Left renal cortex interstitium (tissue), 4 donors: Measurements from ENCODE around the gene POLL. TPM values are rescaled to one million over a fixed set of nuclear protein-coding genes. Genes with fewer than 3 reads are reported as not detected.

ENCODE experiments used
- DNase-seq, 4 donors: peaks; one replicate each; pipeline ENCODE4 v3.0.0-alpha.2; 2013; ENCODE audit warnings: low read depth in 4 of 4, low spot score in 2 of 4, missing footprints in 1 of 4
- polyA plus RNA-seq, 4 donors: library from polyadenylated mRNA; unstranded; fragments of 120-200 nt; gene quantifications; one replicate each; pipeline ENCODE4 v1.2.1, GENCODE V29; 2013; ENCODE audit not compliant: insufficient read length in 4 of 4

The POLL gene
- polyA plus RNA-seq, 4 donors: 27.8 to 45.7 (median 34.9) TPM

GRCh38 chr10:101575580-101576210 lies 12.4 kb downstream of the POLL start:
- no peak for DNase-seq

DNA sequence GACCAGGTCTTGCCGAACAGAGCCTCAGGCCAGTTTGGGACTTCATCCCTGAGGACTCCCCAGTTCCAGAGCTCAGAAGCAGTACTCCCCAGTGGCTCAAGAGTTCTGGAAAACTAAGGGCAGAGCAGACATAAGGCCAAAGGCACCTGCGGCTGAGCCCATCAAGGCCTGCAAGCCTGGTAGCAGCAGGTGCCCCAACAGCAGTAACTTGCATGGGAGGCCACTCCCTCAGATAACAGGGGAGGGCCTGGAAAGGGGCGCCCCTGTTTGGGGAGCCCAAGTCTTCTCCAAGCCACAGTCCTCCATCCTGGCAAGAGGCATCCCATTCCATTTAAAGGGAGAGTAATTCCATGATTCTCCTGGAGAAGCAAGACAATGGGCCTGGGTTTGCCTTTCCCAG lies 13.0 kb downstream of the POLL start:
- no peak for DNase-seq

GRCh38 chr10:101573885-101574753 lies 13.9 kb downstream of the POLL start:
- no peak for DNase-seq

DNA sequence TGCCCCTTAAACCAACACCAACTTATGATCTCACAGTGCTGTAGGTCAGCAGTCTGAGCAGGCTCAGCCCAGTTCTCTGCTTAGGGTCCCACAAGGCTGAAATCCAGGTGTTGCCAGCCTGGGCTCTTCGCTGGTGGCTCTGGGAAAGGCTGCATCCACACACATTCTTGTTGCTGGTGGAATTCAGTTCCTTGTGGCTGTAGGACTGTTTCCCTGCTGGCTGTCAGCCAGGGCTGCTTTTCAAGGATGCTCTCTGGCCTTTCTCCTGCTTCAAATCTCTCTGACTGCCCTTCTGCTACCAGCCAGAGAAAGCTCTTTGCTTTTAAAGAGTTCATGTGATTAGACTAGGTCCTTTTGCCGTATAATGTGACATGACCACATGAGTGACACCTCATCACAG lies 15.3 kb downstream of the POLL start:
- no peak for DNase-seq

GRCh38 chr10:101572126-101572525 lies 15.9 kb downstream of the POLL start:
- no peak for DNase-seq

DNA sequence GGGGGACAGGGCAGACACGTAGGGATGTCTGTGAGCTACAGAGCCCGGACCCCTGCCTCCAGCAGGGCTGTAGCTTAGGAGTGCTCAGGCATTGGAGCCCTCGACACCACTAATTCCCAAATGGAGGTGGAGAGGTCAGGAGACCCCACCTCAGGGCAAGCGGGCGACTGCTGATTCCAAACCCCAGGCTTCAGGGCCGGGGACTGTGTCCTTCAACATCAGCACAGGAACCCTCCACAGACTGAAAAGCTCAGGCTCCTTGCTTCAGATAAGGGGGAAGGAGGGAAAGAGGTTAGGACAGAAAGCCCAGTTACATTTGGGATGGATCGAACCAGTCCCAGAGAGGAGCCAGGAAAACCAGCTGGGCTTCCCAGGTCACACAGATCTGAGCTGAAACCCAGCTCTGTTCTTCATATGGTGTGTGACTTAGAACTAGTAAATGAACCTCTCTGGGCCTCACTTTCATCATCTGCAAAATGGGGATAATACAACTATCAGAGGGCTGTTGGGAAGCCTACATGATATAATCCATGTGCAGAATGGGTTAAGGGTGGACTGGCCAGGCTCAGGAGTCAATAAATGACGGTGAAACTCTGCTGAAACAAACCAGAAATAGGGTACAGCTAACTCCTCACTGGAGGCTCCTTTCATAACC lies 16.7 kb downstream of the POLL start:
- DNase-seq: no peak

- DNase-seq: no peak
Measured at GRCh38 chr10:101570428-101571270, 17.4 kb downstream of the POLL start.

DNA sequence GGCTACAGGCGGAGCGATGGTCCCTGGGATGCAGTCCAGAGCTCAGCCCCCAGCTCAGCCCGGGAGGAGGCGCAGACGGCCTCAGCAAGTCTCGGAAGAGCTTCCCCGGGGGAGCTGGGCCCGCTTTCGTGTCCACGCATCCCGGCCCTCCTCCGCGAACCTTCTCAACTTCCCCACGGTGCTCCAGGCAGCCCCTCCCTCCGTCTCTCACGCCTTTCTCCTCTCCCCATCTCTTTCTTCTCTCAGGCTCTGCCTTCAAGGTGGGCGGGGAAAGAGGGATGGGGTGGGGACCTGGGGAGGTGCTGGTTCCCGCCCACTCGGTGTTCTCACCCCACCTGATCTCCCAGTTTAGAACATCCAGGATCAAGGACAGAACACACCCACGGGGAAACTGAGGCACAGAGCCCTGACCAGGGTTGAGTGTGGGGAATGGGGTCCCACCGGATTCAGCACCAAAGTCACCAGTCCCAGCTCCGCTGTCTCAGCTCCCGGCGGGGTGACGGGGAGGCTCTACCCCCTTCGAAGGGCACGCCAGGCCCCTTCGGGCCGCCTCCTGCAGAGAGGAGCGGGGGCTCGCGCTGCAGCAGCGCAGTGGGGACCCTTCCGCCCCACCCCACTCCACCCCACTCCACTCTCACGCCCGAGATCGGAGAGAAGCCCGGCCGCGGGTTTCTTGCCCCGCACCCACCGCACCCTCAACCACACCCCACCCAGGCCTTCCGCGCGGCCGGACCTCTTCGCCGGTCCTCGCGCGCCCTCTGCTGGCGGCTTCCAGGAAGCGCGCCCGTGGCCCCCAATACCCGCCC lies 18.2 kb downstream of the POLL start:
- DNase-seq: peak in 1 of 4 donors; percentile 56

DNA sequence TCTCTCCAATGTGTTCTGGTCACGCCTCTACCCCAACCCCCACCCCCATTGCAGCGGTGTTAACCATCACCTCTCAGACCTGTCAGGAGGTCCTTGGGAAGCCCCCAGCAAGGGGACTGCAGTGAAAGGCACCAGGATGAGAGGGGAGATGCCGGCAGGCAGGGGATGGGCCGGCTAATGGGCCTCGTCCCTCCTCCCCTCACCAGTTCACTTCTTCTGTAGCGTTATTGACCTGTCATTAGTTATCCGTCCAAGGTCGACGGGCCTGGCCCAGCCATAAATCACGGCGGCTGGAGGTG lies 18.8 kb downstream of the POLL start:
- no peak for DNase-seq

DNA sequence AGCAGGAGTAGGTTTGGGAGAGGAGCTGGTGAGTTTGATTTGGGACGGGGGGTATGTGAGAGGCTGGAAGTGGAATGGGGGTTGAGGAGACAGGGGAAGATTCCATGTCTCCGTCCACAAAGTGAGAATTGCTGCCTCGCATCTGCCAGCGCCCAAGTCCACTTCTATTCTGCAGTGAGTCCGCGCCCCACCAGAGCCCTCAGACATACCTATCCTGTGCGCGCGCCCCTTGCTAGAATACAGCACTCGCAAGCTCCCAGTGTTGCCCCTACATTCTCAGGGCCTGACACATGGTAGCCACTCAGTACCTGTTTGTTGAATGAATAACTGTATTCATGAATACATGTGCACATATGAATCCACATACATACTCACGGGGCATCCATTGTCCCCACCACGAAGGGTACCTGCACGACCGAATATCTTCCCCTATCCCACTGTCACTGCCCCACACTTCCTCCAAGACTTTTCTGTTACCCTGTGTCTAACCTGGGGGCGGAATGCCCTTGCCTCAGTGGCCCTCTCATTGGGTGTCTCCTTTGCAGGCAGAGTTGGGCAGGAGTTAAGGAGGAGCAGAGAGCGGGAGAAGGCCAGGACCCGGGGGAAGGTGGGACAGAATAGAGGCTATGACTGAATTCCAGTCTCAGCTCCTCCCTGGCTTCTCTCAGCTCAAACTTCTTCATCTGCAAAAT lies 19.9 kb downstream of the POLL start:
- DNase-seq: no peak

DNA sequence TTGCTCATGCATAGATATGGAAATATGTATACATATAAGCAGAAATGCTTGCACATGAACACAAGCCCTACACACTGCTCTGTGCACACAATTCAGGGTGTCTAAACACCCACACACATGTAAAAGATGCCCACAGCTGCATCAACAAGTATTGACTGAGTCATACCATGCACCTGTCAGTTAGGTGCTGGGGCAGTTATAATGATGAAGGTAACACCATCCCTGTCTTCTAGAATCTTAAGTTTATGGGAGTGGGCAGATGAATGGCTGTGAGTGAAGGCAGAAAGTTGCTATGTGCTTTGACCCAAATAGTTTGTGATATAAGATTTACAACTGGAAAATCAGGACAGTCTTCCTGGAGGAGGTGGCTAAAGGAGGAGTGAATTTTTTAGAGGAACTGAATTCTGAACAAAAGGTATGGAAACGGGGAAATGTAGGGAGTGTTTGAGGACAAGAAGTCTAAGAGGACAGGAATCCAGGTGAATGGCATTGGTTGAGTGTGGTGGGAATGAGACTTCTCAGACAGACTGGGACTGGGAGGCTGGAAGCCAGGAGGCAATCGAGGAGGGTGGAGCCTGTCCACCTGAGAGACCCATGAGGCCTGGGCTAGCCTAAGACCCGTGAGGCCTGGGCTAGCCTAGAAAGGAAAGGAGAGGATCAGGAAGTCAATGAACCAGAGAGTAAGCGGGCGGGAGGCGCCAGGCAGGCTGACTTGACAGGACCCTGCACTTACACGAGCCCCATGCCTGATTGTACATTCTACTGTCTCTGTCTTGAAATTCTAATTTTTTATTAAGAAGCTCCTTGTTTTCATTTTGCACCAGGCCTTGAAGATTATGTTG lies 20.7 kb downstream of the POLL start:
- no peak for DNase-seq

DNA sequence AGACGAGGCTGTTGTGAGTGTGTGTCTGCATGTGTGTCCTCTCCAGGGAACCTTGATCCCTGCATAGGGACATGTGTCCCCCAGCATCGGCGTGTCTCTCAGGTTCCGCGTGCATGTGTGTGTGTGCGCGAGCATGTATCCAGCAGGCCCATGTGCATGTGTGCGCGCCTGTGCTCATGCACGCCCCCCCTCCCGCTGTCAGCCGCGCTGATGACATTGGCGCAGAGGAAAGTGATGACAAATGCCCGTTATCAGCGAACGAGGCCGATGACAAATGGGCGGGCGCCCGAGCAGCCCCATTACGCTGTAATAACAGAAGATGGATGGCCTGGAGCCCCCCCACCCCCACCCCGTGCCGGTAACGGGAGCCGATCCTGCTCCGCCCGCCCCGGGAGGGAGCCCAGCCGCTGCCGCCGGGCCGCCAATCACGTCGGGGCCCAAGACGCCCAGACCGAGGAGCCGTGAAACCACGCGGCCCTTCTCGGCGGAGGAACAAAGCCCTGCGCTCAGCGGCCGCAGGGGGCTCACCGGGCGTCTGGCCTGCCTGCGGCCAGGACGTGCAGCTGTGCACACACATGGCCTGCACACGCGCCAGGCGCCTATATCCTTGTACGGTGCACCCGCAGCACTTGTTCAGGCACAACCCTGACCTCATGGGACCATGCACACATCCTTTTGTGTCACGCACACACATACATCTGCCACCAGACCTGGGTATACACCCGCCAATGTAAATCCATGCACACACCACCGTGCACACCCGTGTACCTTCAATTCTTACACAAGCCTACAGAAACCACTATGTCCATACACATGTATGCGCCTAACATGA lies 21.5 kb downstream of the POLL start:
- DNase-seq: no peak

GRCh38 chr10:101565936-101566332 lies 22.1 kb downstream of the POLL start:
- DNase-seq: no peak

DNA sequence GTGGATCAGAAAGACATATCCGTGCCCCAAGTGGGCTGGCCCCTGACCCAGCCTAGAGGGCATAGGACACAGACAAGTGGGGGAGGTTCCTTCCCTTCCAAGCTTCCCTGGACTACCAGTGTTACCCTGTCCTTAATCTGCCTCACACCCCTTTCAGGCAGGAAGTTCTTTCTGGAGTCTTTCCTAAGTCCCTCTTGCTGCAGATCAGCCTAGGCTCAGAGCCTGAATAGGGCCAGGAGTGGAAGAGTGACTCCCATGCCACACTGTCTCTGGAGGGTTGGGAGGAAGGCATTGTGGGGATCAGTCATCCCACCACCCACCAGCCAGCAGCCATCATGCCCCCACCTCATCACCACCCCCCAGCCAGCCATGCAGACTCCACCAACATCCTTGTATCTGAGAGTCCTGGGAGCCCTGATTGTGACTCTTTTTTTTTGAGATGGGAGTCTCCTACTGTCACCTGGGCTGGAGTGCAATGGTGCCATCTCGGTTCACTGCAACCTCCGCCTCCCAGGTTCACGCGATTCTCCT lies 22.6 kb downstream of the POLL start:
- no peak for DNase-seq

- no peak for DNase-seq
Measured at GRCh38 chr10:101564490-101564991, 23.5 kb downstream of the POLL start.

DNA sequence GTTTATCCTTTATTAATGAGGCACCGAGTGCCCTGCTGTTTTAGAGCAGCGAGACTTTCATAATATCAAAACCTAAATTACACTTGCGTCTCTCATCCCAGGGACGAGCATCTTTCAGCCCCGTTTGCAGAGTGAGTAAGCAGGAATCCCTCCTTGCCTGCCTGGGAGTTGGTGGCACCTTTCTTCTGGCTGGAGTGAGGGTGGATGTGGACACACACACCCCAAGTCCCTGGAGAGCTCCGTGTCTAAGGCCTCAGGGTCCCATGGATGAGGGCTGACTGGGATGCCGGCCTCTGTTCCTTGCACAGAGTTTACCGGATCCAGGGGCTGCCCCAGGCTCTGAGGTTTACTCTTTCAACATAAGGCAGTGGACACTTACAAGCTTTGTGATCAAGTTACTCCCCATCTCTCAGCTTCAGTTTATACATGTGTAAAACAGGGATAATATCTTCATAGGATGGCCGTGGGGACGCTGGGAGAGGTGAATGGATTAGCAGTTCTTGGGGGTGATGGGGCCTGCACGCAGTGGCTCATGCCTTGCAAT lies 24.5 kb downstream of the POLL start:
- no peak for DNase-seq

- DNase-seq: no peak
Measured at GRCh38 chr10:101563007-101563406, 25.1 kb downstream of the POLL start.
